Fibroblast of lung (primary cell): ENCODE data around the gene SIRT4. TPM values are rescaled to one million over a fixed set of nuclear protein-coding genes. Genes with fewer than 3 reads are reported as not detected.

Experiments
- DNase-seq, 2 donors: peaks; one replicate each; pipeline versions ENCODE4 v3.0.0 to v3.0.0-alpha.2; 2010; ENCODE audit warnings: low read depth in 2 of 2
- H2AFZ ChIP-seq: 2 replicates; pipeline ENCODE4 v1.5.1; 2012; ENCODE audit warnings: low read length, control low read depth, inconsistent platforms
- H3K27ac ChIP-seq: 2 replicates; pipeline ENCODE4 v1.5.1; 2011; ENCODE audit warnings: low read length, control low read depth; ENCODE audit not compliant: insufficient read depth
- H3K27me3 ChIP-seq: 2 replicates; pipeline ENCODE4 v1.5.1; 2011; ENCODE audit warnings: mild to moderate bottlenecking, low read length; ENCODE audit not compliant: control insufficient read depth, insufficient read depth
- H3K36me3 ChIP-seq: 2 replicates; pipeline ENCODE4 v1.5.1; 2011; ENCODE audit warnings: low read length; ENCODE audit not compliant: control insufficient read depth, insufficient read depth
- H3K4me1 ChIP-seq: 2 replicates; pipeline ENCODE4 v1.5.1; 2011; ENCODE audit warnings: low read length; ENCODE audit not compliant: control insufficient read depth, insufficient read depth; ENCODE audit errors: extremely low read depth
- H3K4me2 ChIP-seq: 2 replicates; pipeline ENCODE4 v1.5.1; 2011; ENCODE audit warnings: low read length, control low read depth; ENCODE audit not compliant: insufficient read depth; ENCODE audit errors: extremely low read depth
- H3K4me3 ChIP-seq, 4 experiments: fragments of 200-600 bp in 1 of 4; sonication (generic) in 1 of 4; replicated peaks in 1 of 4; 2 replicates each; pipeline ENCODE4 v1.5.1; 2011 to 2016; ENCODE audit warnings: low read length in 4 of 4, low read depth in 3 of 4, mild to moderate bottlenecking in 3 of 4, control low read depth in 2 of 4, inconsistent platforms in 1 of 4, mixed read lengths in 1 of 4; ENCODE audit not compliant: insufficient read depth in 1 of 4; ENCODE audit errors: control extremely low read depth in 1 of 4
- H3K79me2 ChIP-seq: 2 replicates; pipeline ENCODE4 v1.5.1; 2012; ENCODE audit warnings: mild to moderate bottlenecking, low read length, inconsistent platforms; ENCODE audit not compliant: control insufficient read depth, insufficient read depth
- H3K9ac ChIP-seq: 2 replicates; pipeline ENCODE4 v1.5.1; 2011; ENCODE audit warnings: mild to moderate bottlenecking, low read length, control low read depth; ENCODE audit not compliant: insufficient read depth
- H3K9me3 ChIP-seq: 2 replicates; pipeline ENCODE4 v1.5.1; 2012; ENCODE audit warnings: low read depth, low read length; ENCODE audit not compliant: control insufficient read depth, insufficient read depth
- H4K20me1 ChIP-seq: 2 replicates; pipeline ENCODE4 v1.5.1; 2011; ENCODE audit warnings: low read length; ENCODE audit not compliant: control insufficient read depth, insufficient read depth; ENCODE audit errors: extremely low read depth
- EZH2 ChIP-seq: IDR thresholded peaks from 2 replicates; pipeline ENCODE4 v1.5.1; 2012; ENCODE audit warnings: low read length, control low read depth, mild to moderate bottlenecking; ENCODE audit errors: missing control alignments
- polyA plus RNA-seq, 2 donors: library from polyadenylated mRNA; depleted of rRNA in 1 of 2; stranded (reverse) in 1 of 2; unstranded in 1 of 2; fragments of >200 nt; gene quantifications; 2 replicates each; pipeline ENCODE4 v1.2.1, GENCODE V29; 2011 to 2012; ENCODE audit warnings: missing spikeins in 1 of 2
- total RNA-seq: library from RNA; depleted of rRNA; stranded (reverse); fragments of >200 nt; gene quantifications from 2 replicates; pipeline ENCODE4 v1.2.1, GENCODE V29; 2014
- TF ChIP-seq, protein P1 (sequence below), 2 donors: IDR thresholded peaks in 1 of 2; conservative IDR thresholded peaks in 1 of 2; 1 replicate in 1 of 2; 2 replicates in 1 of 2; pipeline ENCODE4 v1.5.1; 2011 to 2012; ENCODE audit warnings: low read length in 2 of 2, control low read depth in 1 of 2, inconsistent platforms in 1 of 2, low read depth in 1 of 2, mild to moderate bottlenecking in 1 of 2

Gene SIRT4
- total and polyA plus RNA-seq, 2 donors (not counting 1 experiment from before 2014, with no cell fraction given): 1.2 to 2.5 TPM

DNA sequence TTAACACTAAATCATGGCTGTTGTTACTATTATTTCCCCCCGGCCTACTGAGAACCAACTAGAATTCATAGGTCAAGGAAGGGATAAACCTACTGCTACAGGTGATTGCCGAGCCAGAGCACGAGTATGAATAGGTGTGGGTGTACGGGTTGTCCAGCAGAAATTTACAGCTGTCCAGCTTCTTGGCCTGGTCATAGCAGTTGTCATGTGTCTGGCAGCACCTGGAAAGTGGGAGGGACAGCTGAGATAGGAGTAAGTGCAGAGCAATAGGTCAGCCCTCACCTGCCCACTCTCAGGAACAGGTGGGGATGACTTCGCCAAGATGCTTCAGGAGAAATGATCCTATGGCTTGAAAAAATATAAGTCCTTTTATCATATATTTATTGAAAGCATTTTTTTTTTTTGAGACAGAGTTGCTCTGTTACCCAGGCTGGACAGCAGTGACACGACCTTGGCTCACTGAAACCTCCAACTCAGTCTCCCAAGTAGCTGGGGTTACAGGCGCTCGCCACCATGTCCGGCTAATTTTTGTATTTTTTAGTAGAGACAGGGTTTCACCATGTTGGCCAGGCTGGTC, 22.8 kb downstream of the SIRT4 start:
- Histone ChIP-seq H3K79me2 (no peaks in the 10 kb centered on the region), H4K20me1 (no peaks in the 10 kb centered on the region), H3K9me3 (no peaks in the 10 kb centered on the region), H3K27me3 (peaks cover 7% of the 10 kb centered on the region), H3K36me3 (no peaks in the 10 kb centered on the region), H3K4me2 (peak overlapping the region; percentile 100), H3K27ac (no peak overlapping the region), H3K4me3 (no peak overlapping the region), H2AFZ (no peak overlapping the region), H3K9ac (no peak overlapping the region), H3K4me1 (no peaks in the 10 kb centered on the region)
- TF ChIP-seq, protein P1, sequence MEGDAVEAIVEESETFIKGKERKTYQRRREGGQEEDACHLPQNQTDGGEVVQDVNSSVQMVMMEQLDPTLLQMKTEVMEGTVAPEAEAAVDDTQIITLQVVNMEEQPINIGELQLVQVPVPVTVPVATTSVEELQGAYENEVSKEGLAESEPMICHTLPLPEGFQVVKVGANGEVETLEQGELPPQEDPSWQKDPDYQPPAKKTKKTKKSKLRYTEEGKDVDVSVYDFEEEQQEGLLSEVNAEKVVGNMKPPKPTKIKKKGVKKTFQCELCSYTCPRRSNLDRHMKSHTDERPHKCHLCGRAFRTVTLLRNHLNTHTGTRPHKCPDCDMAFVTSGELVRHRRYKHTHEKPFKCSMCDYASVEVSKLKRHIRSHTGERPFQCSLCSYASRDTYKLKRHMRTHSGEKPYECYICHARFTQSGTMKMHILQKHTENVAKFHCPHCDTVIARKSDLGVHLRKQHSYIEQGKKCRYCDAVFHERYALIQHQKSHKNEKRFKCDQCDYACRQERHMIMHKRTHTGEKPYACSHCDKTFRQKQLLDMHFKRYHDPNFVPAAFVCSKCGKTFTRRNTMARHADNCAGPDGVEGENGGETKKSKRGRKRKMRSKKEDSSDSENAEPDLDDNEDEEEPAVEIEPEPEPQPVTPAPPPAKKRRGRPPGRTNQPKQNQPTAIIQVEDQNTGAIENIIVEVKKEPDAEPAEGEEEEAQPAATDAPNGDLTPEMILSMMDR (conservative IDR thresholded peaks at IDR 0.05 in 1 of 2, IDR thresholded peaks at IDR 0.05 in 1 of 2; ENCODE audit: low read depth in 1 of 2, low read length in 2 of 2): no peak
- no peak for DNase-seq

DNA sequence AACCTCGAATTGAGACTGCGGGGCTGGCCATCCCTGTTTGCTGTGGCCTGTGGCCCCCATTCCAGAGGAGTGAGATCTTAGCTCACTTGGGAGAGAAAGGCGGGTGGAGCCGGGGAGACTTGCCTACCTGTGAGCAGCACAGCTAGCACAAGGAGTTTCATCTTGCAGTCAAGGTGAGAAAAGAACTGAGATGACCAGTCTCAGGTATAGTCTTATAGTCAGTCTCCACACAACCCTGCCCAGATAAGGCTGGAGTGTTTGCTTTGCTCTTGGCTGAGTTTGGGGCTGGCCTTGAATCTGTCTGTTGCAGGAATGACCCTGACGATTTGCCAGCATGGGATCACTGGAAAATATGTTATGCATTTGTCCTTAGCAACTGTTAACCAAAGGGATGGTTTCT, 25.5 kb downstream of the SIRT4 start, which contains the start of gene PLA2G1B:
TSS of gene PLA2G1B (minus strand) at position 187 of the 400 bp plus-strand sequence. CDS start at position 161, 26 bp downstream.
- H4K20me1 ChIP-seq: no peaks in the 10 kb centered on the region
- H3K27ac ChIP-seq: no peak within 1 kb of the TSS
- no peaks in the 10 kb centered on the region for H3K27me3 ChIP-seq
- no peak within 1 kb of the TSS for H2AFZ ChIP-seq
- no peaks in the 10 kb centered on the region for H3K4me1 ChIP-seq
- H3K36me3 ChIP-seq: no peaks in the 10 kb centered on the region
- H3K9ac ChIP-seq: no peak within 1 kb of the TSS
- no peak within 1 kb of the TSS for H3K4me2 ChIP-seq
- no peaks in the 10 kb centered on the region for H3K9me3 ChIP-seq
- TF ChIP-seq, protein P1 (conservative IDR thresholded peaks at IDR 0.05 in 1 of 2, IDR thresholded peaks at IDR 0.05 in 1 of 2; ENCODE audit: low read depth in 1 of 2, low read length in 2 of 2): no peak
- no peak for TF ChIP-seq EZH2
- no peak for DNase-seq
- H3K4me3 ChIP-seq: no peak within 1 kb of the TSS
- H3K79me2 ChIP-seq: no peaks in the 10 kb centered on the region

DNA sequence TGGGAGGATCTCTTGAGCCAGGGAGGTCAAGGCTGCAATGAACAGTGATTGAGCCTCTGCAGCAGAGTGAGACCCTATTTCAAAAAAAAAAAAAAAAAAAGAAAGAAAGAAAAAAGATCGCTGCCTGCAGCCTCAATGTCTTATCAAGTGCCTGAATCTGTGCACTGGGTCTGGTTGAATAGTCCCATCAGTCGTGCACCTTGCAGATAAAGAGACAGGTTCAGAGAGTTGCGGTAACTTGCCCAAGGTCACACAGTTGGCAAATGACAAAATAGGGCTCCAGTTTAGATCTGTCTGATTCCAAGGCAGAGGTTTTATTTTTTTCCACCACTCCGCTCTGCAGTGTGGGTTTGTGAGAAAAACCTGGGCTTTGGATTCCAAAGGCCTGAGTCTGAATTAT, 26.1 kb downstream of the SIRT4 start:
- Histone ChIP-seq H3K9me3 (no peaks in the 10 kb centered on the region), H3K27me3 (peaks cover under 1% of the 10 kb centered on the region), H2AFZ (no peak overlapping the region), H4K20me1 (no peaks in the 10 kb centered on the region), H3K9ac (no peak overlapping the region), H3K4me2 (no peak overlapping the region), H3K4me1 (no peaks in the 10 kb centered on the region), H3K79me2 (no peaks in the 10 kb centered on the region), H3K4me3 (no peak overlapping the region), H3K27ac (no peak overlapping the region), H3K36me3 (no peaks in the 10 kb centered on the region)
- no peak for DNase-seq
- TF ChIP-seq, protein P1 (conservative IDR thresholded peaks at IDR 0.05 in 1 of 2, IDR thresholded peaks at IDR 0.05 in 1 of 2; ENCODE audit: low read depth in 1 of 2, low read length in 2 of 2): no peak
- TF ChIP-seq EZH2: no peak
